ENCODE results near the gene GABARAPL1.
"Not testable (repeated sequence)": the region's sequence is repeated elsewhere in the genome, so short reads cannot be mapped to it uniquely, and the experiment has no call there.

The GABARAPL1 gene

GRCh38 chr12:10221846-10222245, 9.2 kb downstream of the GABARAPL1 start:
- no peak for DNase-seq (ENCODE audit: low read depth)
- TF ChIP-seq CTCF (IDR thresholded peaks at IDR 0.05; ENCODE audit: insufficient read depth, low read depth, low read length, missing control alignments), result no peak
- no peak overlapping the region for H3K4me3 ChIP-seq (ENCODE audit: low read depth, low read length)

- no peak for TF ChIP-seq CTCF (IDR thresholded peaks at IDR 0.05; ENCODE audit: insufficient read depth, low read depth, low read length, missing control alignments)
- no peak overlapping the region for H3K4me3 ChIP-seq (ENCODE audit: low read depth, low read length)
- no peak for DNase-seq (ENCODE audit: low read depth)
These were observed 10.5 kb downstream of the GABARAPL1 start for GRCh38 chr12:10223208-10223607.

GRCh38 chr12:10225426-10225825, 12.7 kb downstream of the GABARAPL1 start:
- H3K4me3 ChIP-seq (ENCODE audit: low read depth, low read length); DNase-seq (ENCODE audit: low read depth): not testable (repeated sequence)

GRCh38 chr12:10226086-10226485, 13.4 kb downstream of the GABARAPL1 start:
- no peak for TF ChIP-seq CTCF (IDR thresholded peaks at IDR 0.05; ENCODE audit: insufficient read depth, low read depth, low read length, missing control alignments)
- H3K4me3 ChIP-seq (ENCODE audit: low read depth, low read length), result no peak overlapping the region
- no peak for DNase-seq (ENCODE audit: low read depth)

DNA sequence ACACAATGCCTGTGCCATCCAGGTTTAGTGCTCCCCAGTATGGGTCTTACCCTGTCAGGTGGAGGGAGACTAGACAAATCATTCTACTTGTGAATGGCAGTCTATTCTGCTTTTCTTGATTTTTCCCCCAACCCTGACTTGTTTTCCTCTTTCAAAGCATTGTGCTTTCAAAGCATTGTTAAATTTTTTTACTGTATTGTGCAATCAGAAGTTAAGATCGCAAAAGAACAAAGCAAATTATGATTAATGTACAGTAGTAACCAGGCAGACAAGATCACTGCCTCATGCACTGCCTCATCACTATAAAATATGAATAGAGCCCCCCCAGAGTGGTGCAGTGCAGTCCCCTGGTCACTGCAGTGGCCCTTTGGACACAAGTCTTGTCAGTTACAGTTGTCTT, 14.1 kb downstream of the GABARAPL1 start:
- TF ChIP-seq CTCF (IDR thresholded peaks at IDR 0.05; ENCODE audit: insufficient read depth, low read depth, low read length, missing control alignments), result no peak
- no peak for DNase-seq (ENCODE audit: low read depth)
- no peak overlapping the region for H3K4me3 ChIP-seq (ENCODE audit: low read depth, low read length)

- DNase-seq (ENCODE audit: low read depth), result no peak
- H3K4me3 ChIP-seq (ENCODE audit: low read depth, low read length), result no peak overlapping the region
- TF ChIP-seq CTCF (IDR thresholded peaks at IDR 0.05; ENCODE audit: insufficient read depth, low read depth, low read length, missing control alignments), result no peak
These were observed 15.0 kb downstream of the GABARAPL1 start for GRCh38 chr12:10227648-10228047.

GRCh38 chr12:10234562-10234961, 21.9 kb downstream of the GABARAPL1 start:
- TF ChIP-seq CTCF (IDR thresholded peaks at IDR 0.05; ENCODE audit: insufficient read depth, low read depth, low read length, missing control alignments), result no peak
- H3K4me3 ChIP-seq (ENCODE audit: low read depth, low read length), result no peak overlapping the region
- no peak for DNase-seq (ENCODE audit: low read depth)
